Jurkat, Clone E6-1 (cell line): ENCODE measurements around the gene RB1.

Experiments used
- DNase-seq: peaks from one replicate; pipeline ENCODE4 v3.0.0-alpha.2; 2011; ENCODE audit warnings: low read depth, low spot score
- H3K4me3 ChIP-seq: 2 replicates; pipeline ENCODE4 v1.5.1; 2011; ENCODE audit warnings: mild to moderate bottlenecking, low read length, control low read depth, moderate library complexity

RB1 gene

GRCh38 chr13:48505012-48505411 is 201.5 kb downstream of the RB1 start:
- no peak overlapping the region for H3K4me3 ChIP-seq
- peak; percentile 82 for DNase-seq

- H3K4me3 ChIP-seq = peak overlapping the region; percentile 31
These were observed 202.1 kb downstream of the RB1 start for GRCh38 chr13:48505597-48506091.

DNA sequence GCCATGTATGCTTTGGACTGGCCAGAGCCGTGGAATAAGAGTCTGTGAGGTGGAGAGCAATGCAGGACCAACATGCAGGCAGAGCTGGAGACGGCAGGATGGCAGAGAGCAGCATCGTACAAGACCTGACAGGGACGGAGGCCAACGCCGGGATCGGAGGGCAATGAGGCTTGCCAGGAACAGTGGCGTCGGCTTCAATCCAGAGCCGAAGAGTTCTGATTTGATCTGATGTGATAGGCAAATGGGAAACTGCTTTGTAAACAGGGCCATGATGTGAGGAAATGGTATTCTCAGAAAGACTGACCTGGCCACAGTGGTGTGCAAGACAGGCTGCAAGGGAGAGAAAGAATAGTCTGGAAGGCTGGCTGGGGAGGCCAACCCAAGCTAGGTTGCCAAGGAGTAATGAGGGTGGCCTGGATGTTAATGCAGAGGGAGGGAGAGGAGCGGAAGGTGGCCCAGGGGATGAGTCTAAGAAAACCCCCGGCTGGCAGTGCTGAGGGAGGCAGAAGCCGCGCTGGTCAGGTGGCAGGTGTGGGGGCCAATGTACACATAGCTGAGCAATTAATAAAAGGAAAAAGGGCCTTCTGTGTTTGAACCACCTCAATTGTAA is 202.6 kb downstream of the RB1 start:
- no peak for DNase-seq
- H3K4me3 ChIP-seq = peak overlapping the region; percentile 31

More at GRCh38 chr13:48505597-48506091, 202.1 kb downstream of the RB1 start:
- DNase-seq = peak; percentile 99

- H3K4me3 ChIP-seq = no peak overlapping the region
- DNase-seq = no peak
These were observed 203.5 kb downstream of the RB1 start for GRCh38 chr13:48507021-48507420.

DNA sequence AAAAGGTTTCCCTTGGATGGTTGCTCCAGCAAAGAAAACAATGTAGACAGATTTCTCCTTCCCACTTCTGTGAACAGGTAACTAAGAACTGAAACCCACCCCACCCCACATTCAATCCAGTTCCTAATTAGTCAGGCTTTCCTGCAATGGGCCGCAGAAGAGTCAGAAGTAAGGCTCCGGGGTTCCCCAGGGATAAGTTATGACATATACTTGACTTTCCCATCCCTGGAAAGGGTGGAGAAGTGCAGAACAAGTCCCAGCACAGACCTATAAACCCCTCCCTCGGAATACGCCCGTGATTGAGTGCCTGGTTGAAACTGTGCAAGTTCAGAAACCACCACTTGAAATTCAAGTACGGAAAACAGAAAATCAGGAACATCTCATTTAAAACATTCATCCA is 204.5 kb downstream of the RB1 start:
- DNase-seq = no peak
- no peak overlapping the region for H3K4me3 ChIP-seq

DNA sequence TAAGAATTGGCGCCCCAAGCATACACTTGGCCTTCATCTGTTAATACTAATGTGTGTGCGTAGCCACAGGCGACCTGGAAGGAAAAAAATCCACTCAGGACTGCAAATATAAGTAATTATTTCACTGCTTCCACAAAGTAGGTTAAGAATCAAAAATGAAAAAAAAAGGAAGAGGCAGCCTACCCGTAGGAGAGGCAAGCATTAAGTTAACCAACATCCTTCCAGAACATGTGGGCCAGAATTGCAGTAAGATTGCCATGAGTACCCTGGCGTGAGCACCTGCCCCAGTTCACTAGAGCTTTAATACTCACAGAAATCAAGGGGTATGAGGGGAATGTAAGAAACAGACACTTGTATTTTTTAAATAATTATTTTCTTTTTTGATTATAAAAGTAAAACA is 207.1 kb downstream of the RB1 start:
- H3K4me3 ChIP-seq = no peak overlapping the region
- no peak for DNase-seq

DNA sequence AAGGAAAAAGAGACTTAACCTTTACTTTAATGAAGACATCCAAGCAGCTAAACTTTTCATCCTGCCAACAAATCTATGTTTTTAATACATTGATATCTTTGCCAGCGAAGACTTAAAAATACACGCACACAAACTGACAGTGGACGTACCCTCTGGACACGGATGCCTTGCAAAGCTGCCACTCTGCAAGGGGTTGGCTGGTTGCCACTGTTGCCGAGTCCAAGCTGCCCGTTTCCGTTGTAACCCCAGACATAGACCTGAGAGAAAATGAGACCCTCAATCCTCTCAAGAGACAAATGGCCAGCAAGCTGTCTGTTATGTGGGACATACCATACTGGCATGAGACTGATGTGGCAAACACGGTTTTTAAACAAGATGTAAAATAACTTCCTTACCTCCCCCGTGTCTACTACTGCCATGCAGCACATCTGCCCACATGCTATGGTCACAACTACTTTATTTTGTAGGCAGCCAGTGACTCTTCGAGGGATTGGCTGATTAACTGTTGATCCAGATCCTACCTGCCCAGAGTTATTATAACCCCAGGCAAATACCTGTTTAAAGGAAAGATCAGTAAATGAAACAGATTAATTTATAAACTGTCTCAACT is 208.2 kb downstream of the RB1 start:
- H3K4me3 ChIP-seq = no peak overlapping the region

GRCh38 chr13:48514793-48515192 is 211.2 kb downstream of the RB1 start:
- DNase-seq = no peak
- H3K4me3 ChIP-seq = no peak overlapping the region

More for the DNA sequence above, 208.2 kb downstream of the RB1 start:
- no peak for DNase-seq

DNA sequence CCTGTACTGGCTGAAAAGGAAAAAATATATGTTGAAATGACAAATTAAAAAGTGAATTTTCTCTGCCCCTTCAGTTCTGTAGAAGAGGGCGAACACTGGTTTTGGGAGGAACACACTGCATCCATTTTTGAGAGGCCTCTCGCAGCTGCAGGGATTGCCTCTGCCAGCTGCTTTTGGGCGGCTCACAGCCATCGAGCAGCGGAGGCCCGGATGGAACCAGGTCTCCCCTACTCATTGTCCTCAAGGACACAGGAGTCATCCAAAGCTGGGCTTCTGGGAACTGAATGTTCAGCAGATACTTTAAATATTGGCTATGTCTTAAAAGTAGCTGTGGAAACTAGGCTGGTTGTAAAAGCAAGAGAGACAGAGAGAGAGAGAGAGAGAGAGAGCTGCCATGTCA is 212.2 kb downstream of the RB1 start:
- DNase-seq = no peak
- no peak overlapping the region for H3K4me3 ChIP-seq

GRCh38 chr13:48518083-48518482 is 214.5 kb downstream of the RB1 start:
- DNase-seq = no peak
- H3K4me3 ChIP-seq = no peak overlapping the region

GRCh38 chr13:48526286-48526685 is 222.7 kb downstream of the RB1 start:
- DNase-seq = no peak
- no peak overlapping the region for H3K4me3 ChIP-seq

GRCh38 chr13:48527955-48528354 is 224.4 kb downstream of the RB1 start:
- DNase-seq = no peak
- H3K4me3 ChIP-seq = no peak overlapping the region

GRCh38 chr13:48528720-48529119 is 225.2 kb downstream of the RB1 start:
- DNase-seq = no peak
- H3K4me3 ChIP-seq = no peak overlapping the region

DNA sequence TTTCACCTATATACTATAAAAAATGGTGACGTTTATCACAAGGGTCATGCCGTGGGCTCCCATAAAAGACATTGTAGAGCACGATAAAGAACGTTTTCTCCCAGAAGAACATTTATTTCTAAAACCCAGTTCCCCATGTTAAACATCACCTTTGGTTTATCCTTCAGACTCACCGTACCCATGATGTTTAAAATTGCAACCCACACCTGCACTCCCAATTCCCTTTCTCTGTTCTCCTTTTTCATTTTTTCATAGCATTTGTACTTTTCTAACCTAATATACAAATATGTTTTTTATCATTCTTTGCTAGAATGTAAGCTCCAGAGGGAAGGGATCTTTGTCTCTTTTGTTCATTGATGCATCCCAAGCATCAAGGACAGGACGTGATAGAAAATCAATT is 227.3 kb downstream of the RB1 start:
- H3K4me3 ChIP-seq = no peak overlapping the region
- DNase-seq = no peak
